GM03348 (cell line): ENCODE data around the gene IRF2BP1.
A peak's percentile ranks its signal among the peaks of the same experiment; 100 is the strongest.
"Not testable (repeated sequence)": the region's sequence is repeated elsewhere in the genome, so short reads cannot be mapped to it uniquely, and the experiment has no call there.

Source experiments
- DNase-seq: peaks from one replicate; pipeline ENCODE4 v3.0.0; 2012; ENCODE audit warnings: low spot score

Gene IRF2BP1

DNA sequence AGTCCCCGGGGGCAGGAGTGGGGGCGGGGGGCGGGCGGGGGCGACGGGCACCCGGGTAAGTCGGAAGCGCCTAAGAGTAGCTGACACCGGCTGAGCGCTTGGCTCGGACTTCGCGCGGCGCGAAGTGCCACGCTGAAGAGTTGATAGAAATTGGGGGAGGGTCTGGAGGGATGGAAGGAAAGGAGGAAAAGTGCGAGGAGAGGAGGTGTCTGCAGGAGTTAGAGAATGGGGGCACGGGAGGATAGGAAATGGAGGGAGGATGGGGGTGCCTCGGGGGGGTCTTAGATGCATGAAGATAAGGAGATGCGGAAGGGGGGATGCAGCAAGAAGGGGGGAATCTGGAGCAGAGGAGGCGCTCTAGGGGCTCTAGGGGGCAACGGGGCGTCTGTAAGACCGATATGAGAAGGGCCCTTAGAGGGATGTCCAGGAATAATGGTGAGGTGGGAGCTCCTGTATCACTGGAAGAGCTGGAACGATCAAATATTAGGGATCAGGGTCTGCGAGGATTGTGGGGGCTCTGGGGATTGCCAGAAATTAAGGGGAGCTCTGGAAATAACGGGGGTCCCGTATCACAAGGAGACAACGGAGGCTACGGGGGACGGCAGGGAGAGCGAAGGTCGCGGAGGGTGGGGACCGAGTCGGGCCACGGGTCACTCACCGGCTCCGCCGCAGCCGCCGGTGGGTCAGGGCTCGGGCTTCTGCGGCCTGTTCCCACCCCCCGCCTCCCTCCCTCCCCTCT, 16.1 kb upstream of the IRF2BP1 start, which contains the start of gene MYPOP:
TSS of gene MYPOP (minus strand) at position 702 of the 739 bp plus-strand sequence. CDS start 840 bp downstream, outside the sequence.
- DNase-seq, result no peak

DNA sequence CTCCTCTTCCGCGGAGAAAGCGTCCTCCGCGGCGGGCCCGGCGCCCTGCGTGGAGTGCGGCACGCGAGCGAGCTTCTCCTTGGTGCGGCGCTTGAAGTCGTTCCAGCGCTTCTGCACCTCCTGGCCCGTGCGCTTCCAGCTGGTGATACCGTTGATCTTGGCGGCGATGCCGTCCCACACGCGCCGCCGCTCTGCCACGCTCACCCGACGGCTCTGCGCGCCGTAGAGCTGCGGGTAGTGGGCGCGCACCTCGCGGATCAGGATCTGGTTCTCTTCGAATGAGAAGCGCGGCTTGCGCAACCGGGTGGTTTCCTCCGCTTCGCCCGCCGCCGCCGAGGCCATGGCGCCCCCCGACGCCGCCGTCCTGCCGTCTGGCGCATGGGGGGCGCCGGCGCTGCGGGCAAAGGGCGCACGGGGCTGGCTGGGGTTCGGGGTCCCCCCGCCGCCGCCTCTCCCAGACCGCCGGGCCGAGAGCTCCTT, 15.5 kb upstream of the IRF2BP1 start:
- DNase-seq, result peak; percentile 62

DNA sequence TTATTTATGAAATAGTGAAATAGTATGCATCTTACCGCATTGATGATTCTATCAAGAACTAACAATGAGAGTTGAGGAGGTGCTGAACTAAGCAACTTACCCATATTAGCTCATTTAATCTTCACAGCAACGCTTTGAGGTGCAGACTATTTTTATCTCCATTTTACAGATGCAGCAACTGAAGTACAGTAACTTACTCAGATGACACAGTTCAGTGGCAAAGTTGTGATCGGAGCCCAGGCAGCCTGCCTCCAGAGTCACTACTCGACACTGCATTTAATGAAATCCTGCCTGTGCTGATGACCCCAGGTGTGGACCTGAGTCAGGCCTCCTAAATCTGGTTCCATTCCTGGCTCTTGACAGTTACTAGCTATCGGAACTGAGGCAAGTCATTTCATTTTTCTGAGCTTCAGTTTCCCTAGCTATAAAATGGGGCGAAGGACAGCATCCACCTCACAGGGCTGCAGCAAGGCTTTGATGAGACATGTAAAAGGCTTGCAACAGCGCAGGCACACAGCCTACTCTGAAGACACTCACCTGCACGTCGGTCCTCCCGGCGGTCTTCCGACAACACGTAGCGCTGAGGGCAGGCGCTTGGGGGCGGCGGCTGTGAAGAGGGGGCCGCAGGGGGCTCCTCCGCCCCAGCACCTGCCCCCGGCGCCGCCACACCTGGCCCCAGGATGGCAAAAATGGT, 14.9 kb upstream of the IRF2BP1 start:
- DNase-seq, result no peak

DNA sequence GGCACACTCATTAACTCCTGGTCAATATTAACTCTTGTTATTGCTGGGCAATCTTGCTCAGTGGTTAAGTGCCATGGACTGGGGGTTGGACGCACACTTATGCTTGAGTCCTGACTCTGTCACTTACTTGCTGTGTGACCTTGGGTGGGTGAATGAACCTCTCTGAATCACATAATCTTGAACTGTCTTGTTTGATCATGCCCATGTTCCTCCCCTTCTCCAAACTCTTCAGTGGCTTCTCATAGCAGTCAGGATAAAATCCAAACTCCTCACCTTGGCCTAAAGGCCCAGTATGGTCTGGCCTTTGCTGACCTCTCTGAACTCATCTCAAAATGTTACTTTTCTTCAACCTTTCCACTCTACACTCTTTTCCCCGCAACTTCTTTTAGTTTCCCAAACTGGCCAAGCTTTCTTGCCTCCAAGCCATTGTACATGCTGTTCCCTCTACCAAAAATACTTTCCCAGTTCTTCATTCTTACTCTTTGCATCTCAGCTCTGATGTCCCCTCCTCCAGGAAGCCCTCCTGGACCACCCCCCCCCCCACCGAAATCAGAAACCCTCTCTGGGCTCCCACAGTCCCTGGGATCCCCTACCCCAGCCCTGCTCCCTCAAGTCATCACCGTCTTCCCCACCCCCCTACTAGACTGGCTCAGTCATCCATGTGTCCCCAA, 14.1 kb upstream of the IRF2BP1 start:
- no peak for DNase-seq

DNA sequence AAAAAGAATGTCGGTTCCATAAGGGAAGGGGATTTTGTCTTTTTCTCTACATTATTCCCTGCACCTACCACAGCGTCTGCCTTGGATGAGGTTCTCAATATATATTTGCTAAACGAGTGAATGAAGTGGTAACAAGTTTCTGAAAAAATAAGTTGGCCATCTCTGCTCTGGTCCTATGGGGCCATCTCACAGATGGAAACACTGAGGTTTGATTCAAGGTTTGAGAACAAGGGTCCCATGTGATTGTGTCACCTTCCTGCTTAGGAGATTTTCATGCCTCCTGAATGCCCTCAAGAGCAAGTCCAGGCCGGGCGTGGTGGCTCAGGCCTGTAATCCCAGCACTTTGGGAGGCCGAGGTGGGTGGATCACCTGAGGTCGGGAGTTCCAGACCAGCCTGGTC, 13.3 kb upstream of the IRF2BP1 start:
- no peak for DNase-seq

DNA sequence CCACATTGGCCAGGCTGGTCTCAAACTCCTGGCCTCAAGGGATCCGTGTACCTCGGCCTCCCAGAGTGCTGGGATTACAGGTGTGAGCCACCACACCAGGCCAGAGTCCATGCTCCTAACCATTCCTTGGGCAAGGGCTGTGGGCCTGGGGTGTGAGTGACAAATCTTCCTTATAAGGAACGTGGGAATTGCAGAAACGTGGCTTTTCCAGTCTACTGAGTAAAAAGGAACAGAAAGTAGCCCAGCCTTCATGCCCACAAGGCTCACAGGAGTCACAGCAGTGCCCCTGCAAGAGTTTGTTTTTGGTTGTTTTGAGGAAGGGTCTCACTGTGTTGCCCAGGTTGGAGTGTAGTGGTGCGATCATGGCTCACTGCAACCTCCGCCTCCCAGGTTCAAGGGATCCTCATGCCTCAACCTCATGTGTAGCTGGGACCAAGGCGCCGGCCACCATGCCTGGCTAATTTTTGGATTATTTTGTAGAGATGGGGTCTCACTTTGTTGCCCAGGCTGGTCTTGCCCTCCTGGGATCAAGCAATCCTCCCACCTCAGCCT, 11.4 kb upstream of the IRF2BP1 start:
- DNase-seq, result no peak

DNA sequence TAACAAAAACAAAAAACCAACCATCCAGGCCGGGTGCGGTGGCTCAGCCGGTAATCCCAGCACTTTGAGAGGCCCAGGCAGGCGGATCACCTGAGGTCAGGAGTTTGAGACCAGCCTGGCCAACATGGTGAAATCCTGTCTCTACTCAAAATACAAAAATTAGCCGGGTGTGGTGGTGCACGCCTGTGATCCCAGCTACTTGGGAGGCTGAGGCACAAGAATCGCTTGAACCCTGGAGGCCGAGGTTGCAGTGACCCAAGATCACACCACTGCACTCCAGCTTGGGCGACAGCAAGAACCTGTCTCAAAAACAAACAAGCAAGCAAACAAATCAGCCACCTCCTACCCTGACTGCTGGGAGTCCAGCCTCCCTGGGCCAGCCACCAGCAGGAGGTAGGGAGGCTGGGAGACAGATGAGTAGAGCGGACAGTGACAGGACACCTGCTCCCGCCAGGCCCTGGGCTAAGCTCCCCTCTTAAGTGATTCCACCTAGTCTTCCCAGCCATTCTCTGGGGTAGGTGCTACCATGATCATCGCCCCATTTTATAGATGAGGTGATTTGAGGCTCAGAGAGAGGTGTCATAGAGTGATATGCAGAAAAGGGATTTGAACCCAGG, 10.2 kb upstream of the IRF2BP1 start:
- not testable (repeated sequence) for DNase-seq

DNA sequence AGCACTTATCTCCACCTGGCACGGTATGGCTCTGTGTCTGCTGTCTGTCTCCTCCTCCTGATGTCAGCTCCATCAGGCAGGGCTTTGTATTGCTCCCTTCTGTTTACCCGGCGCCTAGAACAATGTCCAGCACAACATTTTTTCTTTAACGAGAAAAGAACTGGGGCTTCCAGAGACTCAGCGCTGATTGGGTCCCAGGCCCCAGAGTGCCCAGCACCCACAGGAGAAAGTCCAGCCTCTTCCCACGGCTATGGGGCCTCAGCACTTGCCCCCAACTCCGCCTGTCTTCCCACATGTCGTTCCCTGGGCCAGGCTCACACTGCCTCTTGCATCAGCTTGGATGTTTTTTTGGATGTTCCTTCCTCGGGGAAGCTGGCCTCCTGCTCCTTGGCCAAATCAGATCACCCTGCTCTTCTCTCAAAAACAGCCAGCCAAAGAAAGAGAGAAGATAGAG, 9.6 kb upstream of the IRF2BP1 start:
- DNase-seq, result no peak

DNA sequence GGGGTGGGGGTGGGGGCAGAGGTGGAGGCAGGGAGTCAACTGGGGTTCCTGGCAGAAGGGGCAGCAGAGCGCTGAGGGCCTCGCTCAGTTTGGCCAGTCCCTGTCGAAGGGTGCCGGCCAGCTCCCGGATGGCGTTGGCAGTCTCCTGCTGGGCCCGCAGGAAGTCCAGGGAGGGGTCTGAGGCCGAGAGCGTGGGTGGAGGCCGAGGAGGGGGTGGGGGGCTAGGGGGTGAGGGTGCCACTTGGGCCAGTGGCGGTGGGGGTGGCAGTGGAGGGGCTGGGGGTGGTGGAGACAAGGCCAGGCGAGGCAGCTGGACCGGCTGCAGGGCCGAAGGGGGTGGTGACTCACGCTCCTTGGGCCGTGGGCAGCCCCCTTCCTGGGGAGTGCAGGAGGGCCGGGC, 4.9 kb upstream of the IRF2BP1 start:
- no peak for DNase-seq

DNA sequence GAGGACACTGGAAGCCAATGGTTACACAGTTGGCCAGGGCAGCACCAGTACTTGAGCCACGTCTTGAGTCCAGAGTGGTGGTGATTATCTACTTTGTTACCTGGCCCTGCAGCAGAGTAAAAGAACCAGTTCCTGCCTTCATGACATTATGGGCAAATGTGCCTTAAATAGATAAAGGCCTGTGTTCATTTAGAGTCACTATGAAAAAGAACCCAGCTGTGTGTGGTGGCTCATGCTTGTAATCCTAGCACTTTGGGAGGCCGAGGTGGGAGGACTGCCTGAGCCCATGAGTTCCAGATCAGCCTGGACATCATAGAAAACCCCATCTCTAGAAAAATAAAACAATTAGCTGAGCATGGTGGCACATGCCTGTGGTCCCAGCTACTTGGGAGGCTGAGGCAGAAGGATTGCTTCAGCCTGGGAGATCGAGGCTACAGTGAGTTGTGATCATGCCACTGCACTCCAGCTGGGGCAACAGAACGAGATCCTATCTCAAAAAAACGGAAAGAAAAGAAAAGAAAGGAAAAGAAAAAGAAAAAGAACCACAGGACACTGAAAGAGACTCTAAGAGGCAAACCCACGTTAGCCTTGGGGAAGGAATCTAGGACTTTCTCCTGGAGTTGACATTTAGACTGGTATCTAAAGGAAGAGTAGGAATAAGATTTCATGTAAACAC, 3.4 kb upstream of the IRF2BP1 start:
- DNase-seq, result no peak

DNA sequence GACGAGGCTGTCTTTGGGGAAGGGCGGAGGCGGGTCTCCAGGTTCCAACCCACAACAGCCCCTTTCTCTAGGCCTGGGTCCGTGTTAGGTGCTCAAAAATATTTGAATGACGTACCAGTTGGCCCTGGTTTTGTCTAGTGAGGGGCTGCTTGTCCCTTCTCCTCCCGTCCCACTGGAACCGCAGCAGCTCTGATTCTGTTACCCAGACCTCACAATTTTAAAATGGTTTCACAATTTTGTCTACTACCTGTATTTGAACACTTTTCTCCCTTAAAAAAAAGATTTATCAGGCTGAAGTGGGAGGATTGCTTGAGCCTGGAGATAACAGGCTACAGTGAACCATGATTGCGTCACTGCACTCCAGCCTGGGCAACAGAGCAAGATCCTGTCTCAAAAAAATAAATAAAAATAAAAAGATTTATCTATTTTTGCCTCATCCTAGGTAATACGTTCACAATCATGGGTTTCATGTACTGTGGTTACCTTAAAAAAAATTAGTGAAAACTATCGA, 1.3 kb upstream of the IRF2BP1 start:
- no peak for DNase-seq

DNA sequence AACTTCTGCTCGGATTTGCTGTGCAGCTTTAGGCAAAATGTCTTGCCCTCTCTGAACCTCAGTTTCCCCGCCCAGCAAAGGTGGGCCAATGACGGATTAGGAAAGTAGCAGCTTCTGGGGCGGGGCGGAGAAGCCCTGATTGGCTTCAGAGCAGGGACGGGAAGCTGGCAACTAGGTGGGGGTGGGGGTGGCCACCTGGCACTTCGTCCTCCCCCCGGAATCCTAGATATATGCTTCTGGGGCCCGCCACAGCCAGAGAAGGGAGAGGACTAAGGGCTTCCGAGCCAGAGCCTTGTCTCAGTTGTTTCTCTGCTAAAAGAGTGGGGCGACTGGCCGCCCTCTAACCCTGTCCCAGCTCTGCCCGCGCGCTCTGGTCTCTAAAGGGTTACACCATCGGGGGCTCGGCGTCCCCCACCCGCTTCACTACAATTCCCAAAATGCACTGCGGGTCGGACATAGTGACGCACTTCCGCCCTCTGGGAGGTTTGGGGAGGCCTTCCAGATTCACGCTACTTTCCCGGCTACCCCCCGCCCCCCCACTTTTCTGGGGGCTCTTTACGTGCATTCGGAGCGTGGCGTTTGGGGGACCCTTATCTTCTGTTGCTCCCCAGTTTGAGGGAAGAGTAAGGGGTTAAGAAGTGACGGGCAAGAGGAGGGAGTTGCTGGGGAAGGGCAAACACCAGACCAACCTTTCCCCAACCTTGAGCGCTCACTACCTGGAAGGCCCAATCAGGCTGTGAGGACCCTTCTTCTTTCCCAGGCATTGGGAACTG, 672 bp upstream of the IRF2BP1 start:
- peak; percentile 94 for DNase-seq

DNA sequence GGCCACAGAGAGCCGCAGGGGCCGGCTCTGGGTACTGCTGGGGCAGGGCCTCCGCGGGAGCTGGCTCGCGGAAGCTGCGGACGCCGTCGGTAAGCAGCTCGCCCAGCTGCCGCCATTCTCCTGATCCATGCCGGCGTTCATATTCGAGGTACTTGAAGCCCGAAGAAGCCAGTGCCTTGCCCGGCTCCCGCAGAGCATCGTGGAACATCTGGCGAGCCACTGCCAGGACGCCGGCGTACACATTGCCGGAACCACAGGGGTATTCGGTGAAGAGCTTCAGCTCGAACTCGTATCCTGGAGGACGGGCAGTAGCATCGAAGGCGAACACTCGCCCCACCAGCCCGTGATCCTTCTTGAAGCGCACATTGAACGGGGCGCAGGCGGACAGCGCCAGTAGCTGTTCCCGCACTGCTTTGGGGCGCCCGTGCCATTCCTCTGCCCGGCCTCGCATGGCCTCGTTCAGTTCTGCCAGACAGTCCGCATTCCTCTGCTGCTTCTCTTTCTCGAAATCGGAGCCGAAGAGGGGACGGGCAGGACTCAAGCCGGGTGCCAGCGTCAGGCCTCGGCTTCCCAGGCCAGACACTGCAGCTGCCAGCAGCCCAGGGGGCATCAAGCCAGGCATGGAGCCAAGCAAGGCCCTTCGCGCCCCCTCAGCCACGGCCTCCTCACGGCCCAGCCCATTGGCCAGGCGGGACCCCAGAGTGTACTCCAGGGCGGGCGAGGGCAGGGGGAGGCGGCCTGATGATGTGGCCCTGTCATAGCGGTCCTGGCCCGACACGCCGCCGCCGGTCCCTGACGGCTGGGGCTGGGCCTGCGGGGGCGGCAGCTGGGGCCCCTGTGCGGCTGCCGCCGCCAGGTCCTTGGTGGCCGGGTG, 1.0 kb downstream of the IRF2BP1 start:
- peak; percentile 23 for DNase-seq

DNA sequence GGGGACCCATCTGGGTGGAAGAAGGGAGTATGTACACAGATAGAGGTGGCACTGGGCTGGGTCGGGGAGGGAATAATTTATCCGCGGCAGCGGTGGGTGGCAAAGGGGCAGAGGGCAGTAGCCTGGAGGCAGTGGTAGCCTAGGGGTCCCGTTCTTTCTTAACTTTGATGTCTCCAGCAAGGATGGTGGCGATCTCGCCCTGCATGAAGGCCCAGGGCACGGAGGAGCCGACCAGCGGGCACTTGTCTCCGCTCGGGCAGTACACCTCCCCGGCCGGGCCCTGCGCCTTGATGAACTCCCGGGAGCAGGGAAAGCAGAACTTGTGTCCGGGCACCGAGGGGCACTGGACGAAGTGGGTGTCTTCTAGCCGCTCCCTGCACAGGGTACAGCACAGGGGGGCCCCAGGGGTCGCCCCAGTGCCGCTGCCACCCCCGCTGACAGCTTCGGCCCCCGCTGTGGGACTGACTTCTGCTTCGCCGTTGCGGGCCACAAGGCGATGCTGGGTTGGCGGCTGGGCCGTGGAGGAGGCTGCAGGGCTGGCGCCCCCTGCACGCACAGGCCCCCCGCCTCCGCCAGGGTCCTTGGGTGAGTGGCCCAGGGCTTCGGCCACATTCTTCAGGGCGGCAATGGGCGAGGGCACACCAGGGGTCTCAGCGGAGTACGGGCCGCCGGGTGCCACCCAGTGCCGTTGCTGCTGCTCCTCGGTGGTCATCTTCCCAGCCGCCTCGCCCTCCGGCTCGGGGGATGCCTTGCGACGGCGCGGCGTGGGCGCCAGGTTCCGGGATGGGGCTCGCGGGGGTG, 1.9 kb downstream of the IRF2BP1 start:
- no peak for DNase-seq

DNA sequence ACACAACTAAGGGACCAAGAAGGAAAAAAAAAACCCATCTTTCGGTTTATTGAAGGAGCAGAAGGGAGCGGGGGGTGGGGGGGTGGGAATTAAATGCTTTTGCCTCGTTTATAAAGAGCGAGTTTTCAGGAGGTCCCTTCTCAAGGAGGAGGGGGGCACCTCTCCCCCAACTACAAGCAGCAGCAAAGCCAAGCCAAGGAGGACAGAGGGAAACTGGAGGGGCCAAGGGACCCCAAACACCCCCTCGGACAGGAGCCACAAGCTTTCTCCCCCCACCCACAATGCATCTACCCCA, 2.4 kb downstream of the IRF2BP1 start:
- DNase-seq, result no peak

DNA sequence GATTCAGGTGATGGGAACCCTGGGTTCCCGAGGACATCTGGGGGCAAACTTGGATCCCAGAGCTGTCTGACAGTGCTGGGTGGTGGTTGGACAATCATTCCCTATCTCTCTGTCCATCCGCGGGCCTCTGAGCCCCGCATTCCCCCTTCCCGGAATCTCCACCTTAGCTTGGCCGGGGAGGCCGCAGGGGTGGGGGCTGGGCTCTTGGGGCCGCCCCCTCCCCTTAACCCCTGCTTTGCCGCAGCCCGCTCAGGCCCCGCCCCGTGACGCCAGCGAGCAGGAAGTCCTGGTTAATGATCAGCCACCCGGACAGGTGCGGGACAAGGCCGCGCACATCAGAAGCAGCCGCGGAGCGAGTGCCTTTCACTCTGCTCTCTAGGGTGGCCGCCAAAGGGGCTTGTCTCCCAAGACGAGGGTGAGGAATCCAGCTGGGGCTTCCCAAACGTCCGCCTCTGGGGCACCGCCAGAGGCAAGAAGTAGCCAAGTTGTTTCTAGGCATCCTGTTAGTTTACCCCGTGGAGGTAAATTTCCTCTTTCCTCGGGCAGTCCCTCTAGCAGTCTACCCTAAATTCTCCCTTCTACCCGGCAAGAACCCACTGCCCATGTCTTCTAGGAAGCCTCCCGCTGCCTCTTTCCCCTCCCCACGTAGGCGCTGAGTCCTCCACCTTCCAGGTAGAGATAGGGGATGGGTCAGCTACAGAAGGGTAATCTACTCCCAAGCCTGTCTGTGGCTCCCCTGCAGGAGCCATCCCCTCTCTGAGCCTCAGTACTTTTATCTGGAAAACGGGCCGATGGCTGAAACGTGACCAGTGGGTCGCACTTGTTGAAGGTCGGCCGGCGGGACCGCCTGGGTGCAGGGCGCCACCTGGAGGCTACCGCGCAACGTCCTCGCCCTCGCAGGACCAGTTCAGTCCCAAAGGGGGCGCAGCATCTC, 3.0 kb downstream of the IRF2BP1 start:
- DNase-seq, result peak; percentile 93

DNA sequence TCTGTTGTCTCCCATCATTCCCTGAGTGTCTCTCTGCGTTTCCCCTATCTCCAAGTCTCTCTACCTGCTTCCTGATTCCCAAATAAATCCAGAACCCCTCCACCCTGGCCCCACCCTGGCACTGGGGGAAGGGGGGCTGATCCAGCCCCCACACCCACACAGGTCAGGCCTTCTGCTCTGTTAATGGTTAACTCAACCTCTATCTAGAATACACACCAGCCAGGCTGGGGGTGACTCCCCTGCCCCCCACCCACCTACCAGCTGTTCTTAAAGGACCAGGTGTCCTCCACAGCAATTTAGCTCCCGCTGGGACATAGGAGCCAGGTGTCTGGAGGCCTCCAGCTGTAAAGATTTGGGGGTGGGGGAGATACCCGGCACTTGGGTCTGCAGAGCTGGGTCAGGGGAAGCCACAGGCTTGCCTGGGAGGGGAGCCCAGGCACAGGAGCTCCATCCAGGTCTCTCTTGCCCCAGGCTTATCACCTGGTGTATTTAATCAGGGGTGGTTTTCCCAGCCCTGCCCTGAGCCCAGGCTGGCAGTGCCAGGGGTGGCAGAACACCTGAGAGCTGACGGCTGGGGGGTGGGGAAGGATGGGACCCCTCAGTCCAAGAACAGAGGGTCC, 3.9 kb downstream of the IRF2BP1 start:
- DNase-seq, result no peak
